ENCODE data around the gene CADM2. TPM values are rescaled to one million over a fixed set of nuclear protein-coding genes. Genes with fewer than 3 reads are reported as not detected.

Gene CADM2
- total RNA-seq, 1 experiment from 2014 or later, result not detected

DNA sequence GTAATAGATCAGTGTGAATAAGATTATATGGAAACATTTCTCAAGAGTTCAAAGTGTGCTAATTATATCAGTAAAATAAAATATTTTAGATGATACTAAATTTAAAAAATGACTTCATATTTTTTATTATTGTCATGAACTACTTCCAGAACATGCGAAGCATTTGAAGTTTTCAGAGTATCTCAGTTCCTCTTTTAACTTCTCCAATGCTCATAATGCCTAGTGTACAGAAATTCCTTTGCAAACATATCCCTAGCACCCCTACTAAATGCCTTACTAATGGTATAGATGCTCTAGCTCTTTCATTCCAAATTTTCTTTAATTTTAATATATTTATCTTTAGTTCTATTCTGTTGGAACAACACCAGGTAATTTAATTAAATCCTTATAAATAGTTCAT is 580.4 kb downstream of the CADM2 start:
- no peaks in the 10 kb centered on the region for H3K9me2 ChIP-seq (ENCODE audit: insufficient read depth)
- no peaks in the 10 kb centered on the region for H4K20me1 ChIP-seq (ENCODE audit: insufficient read depth)
- H3K36me3 ChIP-seq (ENCODE audit: control insufficient read depth in 1 of 2, insufficient read depth in 2 of 2, low read length in 2 of 2), result no peaks in the 10 kb centered on the region
- ChIA-PET CTCF (no interaction called here), POLR2A (no interaction called here), RAD21 (ENCODE audit: low non-redundant PET in 1 of 2, low total read pairs in 2 of 2, uncharacterized antibody in 2 of 2, unreplicated experiment in 2 of 2) (no interaction called here)
- H2AFZ ChIP-seq (ENCODE audit: low read depth, low read length, poor library complexity, severe bottlenecking), result no peak overlapping the region
- DNase-seq (ENCODE audit: low read depth, low spot score) (no peak), ATAC-seq (no peak)
- no peaks in the 10 kb centered on the region for H3K79me2 ChIP-seq (ENCODE audit: insufficient read depth, low read length)
- H3K4me1 ChIP-seq (ENCODE audit: control insufficient read depth in 1 of 2, insufficient read depth in 2 of 2, low read length in 2 of 2), result no peaks in the 10 kb centered on the region
- no peak overlapping the region for H3K4me3 ChIP-seq (replicated peaks in 1 of 2; ENCODE audit: low read depth in 1 of 2, low read length in 2 of 2)
- H3K27ac ChIP-seq (ENCODE audit: low read depth, low read length), result no peak overlapping the region
- peaks cover 3 to 6% of the 10 kb centered on the region in 2 experiments; a peak in 2 of 4 replicates for H3K9me3 ChIP-seq (ENCODE audit: control insufficient read depth in 1 of 2, insufficient read depth in 1 of 2, low read depth in 1 of 2, low read length in 2 of 2)
- intact Hi-C loops (cut with micrococcal nuclease), result no loop called here
- H3K4me2 ChIP-seq (ENCODE audit: low read length), result no peak overlapping the region
- H3K9ac ChIP-seq (ENCODE audit: low read length), result no peak overlapping the region
- BruUV-seq (replicated peaks), result no TSS peak
- TF ChIP-seq RAD21 (IDR thresholded peaks at IDR 0.05; ENCODE audit: low read depth), result no peak
- no peak for TF ChIP-seq FOSL1 (IDR thresholded peaks at IDR 0.05; ENCODE audit: low read depth)
- TF ChIP-seq SP1 (IDR thresholded peaks at IDR 0.05; ENCODE audit: low read depth), result no peak
- TF ChIP-seq, protein P1, sequence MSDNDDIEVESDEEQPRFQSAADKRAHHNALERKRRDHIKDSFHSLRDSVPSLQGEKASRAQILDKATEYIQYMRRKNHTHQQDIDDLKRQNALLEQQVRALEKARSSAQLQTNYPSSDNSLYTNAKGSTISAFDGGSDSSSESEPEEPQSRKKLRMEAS (IDR thresholded peaks at IDR 0.05), result no peak
- TF ChIP-seq EGR1 (IDR thresholded peaks at IDR 0.05; ENCODE audit: low read depth), result no peak
- TF ChIP-seq ZFX (IDR thresholded peaks at IDR 0.05), result no peak
- TF ChIP-seq POLR2A (IDR thresholded peaks at IDR 0.05; ENCODE audit: borderline replicate concordance, extremely low read depth, insufficient read depth, insufficient read length), result no peak
- no peak for TF ChIP-seq ELF1 (IDR thresholded peaks at IDR 0.05; ENCODE audit: borderline replicate concordance, low read depth)
- TF ChIP-seq CEBPB (IDR thresholded peaks at IDR 0.05; ENCODE audit: low read depth), result no peak
- no peak for TF ChIP-seq ZNF274 (IDR thresholded peaks at IDR 0.05; ENCODE audit: low read depth, low read length)
- no peak for TF ChIP-seq SRF (IDR thresholded peaks at IDR 0.05; ENCODE audit: low read depth)
- TF ChIP-seq EZH2phosphoT487 (IDR thresholded peaks at IDR 0.05; ENCODE audit: borderline replicate concordance), result no peak
- no peak for TF ChIP-seq JUND (IDR thresholded peaks at IDR 0.05)
- TF ChIP-seq EZH2 (IDR thresholded peaks at IDR 0.05), result no peak
- H3K27me3 ChIP-seq (ENCODE audit: insufficient read depth, low read length), result no peaks in the 10 kb centered on the region

DNA sequence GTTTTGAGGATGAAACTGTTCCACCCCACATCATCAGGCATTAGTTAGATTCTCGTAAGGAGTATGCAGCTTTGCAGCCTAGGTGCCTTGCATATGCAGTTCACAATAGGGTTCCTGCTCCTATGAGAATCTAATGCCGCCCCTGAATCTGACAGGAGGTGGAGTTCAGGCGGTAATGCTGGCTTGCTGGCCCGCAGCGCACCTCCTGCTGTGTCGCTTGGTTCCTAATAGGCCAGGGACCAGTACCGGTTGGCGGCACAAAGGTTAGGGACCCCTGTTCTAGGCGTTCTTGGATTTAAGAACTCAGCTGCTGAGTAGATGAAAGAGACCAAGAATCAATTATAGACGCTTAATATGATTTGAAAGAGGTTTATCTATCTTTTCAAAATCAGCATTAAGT is 595.4 kb downstream of the CADM2 start:
- no TSS peak for BruUV-seq (replicated peaks)
- Histone ChIP-seq H3K4me1 (ENCODE audit: control insufficient read depth in 1 of 2, insufficient read depth in 2 of 2, low read length in 2 of 2) (no peaks in the 10 kb centered on the region), H3K9ac (ENCODE audit: low read length) (no peak overlapping the region), H3K36me3 (ENCODE audit: control insufficient read depth in 1 of 2, insufficient read depth in 2 of 2, low read length in 2 of 2) (no peaks in the 10 kb centered on the region), H2AFZ (ENCODE audit: low read depth, low read length, poor library complexity, severe bottlenecking) (no peak overlapping the region), H3K27ac (ENCODE audit: low read depth, low read length) (no peak overlapping the region), H3K79me2 (ENCODE audit: insufficient read depth, low read length) (no peaks in the 10 kb centered on the region), H3K9me3 (ENCODE audit: control insufficient read depth in 1 of 2, insufficient read depth in 1 of 2, low read depth in 1 of 2, low read length in 2 of 2) (peaks cover 0 to 9% of the 10 kb centered on the region in 2 experiments; a peak in 1 of 4 replicates), H3K4me2 (ENCODE audit: low read length) (no peak overlapping the region), H3K27me3 (ENCODE audit: insufficient read depth, low read length) (no peaks in the 10 kb centered on the region), H3K4me3 (replicated peaks in 1 of 2; ENCODE audit: low read depth in 1 of 2, low read length in 2 of 2) (no peak overlapping the region), H4K20me1 (ENCODE audit: insufficient read depth) (no peaks in the 10 kb centered on the region), H3K9me2 (ENCODE audit: insufficient read depth) (no peaks in the 10 kb centered on the region)
- CTCF ChIA-PET, result no interaction called here
- POLR2A ChIA-PET, result no interaction called here
- no peak for ATAC-seq
- intact Hi-C loops (cut with micrococcal nuclease), result no loop called here
- RAD21 ChIA-PET (ENCODE audit: low non-redundant PET in 1 of 2, low total read pairs in 2 of 2, uncharacterized antibody in 2 of 2, unreplicated experiment in 2 of 2), result no interaction called here
- DNase-seq (ENCODE audit: low read depth, low spot score), result no peak
- TF ChIP-seq FOSL1 (IDR thresholded peaks at IDR 0.05; ENCODE audit: low read depth), result no peak
- no peak for TF ChIP-seq EZH2 (IDR thresholded peaks at IDR 0.05)
- no peak for TF ChIP-seq CEBPB (IDR thresholded peaks at IDR 0.05; ENCODE audit: low read depth)
- no peak for TF ChIP-seq ELF1 (IDR thresholded peaks at IDR 0.05; ENCODE audit: borderline replicate concordance, low read depth)
- TF ChIP-seq, protein P2, sequence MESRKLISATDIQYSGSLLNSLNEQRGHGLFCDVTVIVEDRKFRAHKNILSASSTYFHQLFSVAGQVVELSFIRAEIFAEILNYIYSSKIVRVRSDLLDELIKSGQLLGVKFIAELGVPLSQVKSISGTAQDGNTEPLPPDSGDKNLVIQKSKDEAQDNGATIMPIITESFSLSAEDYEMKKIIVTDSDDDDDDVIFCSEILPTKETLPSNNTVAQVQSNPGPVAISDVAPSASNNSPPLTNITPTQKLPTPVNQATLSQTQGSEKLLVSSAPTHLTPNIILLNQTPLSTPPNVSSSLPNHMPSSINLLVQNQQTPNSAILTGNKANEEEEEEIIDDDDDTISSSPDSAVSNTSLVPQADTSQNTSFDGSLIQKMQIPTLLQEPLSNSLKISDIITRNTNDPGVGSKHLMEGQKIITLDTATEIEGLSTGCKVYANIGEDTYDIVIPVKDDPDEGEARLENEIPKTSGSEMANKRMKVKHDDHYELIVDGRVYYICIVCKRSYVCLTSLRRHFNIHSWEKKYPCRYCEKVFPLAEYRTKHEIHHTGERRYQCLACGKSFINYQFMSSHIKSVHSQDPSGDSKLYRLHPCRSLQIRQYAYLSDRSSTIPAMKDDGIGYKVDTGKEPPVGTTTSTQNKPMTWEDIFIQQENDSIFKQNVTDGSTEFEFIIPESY (IDR thresholded peaks at IDR 0.05; ENCODE audit: extremely low read depth, insufficient replicate concordance, low read length), result no peak
- TF ChIP-seq EZH2phosphoT487 (IDR thresholded peaks at IDR 0.05; ENCODE audit: borderline replicate concordance), result no peak
- no peak for TF ChIP-seq SIN3A (IDR thresholded peaks at IDR 0.05; ENCODE audit: low read depth)
- no peak for TF ChIP-seq TCF7L2 (IDR thresholded peaks at IDR 0.05; ENCODE audit: borderline replicate concordance, extremely low read depth, insufficient read depth, insufficient read length)
- no peak for TF ChIP-seq YY1 (IDR thresholded peaks at IDR 0.05; ENCODE audit: extremely low read depth, insufficient replicate concordance, low read depth, low read length)
- TF ChIP-seq CBX3 (IDR thresholded peaks at IDR 0.05; ENCODE audit: low read depth), result no peak
- no peak for TF ChIP-seq POLR2A (IDR thresholded peaks at IDR 0.05; ENCODE audit: borderline replicate concordance, extremely low read depth, insufficient read depth, insufficient read length)
- TF ChIP-seq, protein P1 (IDR thresholded peaks at IDR 0.05), result no peak
- TF ChIP-seq RAD21 (IDR thresholded peaks at IDR 0.05; ENCODE audit: low read depth), result no peak
- TF ChIP-seq EGR1 (IDR thresholded peaks at IDR 0.05; ENCODE audit: low read depth), result no peak
- TF ChIP-seq JUND (IDR thresholded peaks at IDR 0.05), result no peak
